ACC112 (cell line): ENCODE measurements around the gene GRIA4.
A peak's percentile ranks its signal among the peaks of the same experiment; 100 is the strongest.

Source experiments
- H2AFZ ChIP-seq: fragments of 200-600 bp; sonication (generic); one replicate; pipeline ENCODE4 v1.6.0; 2017; ENCODE audit warnings: antibody characterized with exemption, low read length; ENCODE audit not compliant: unreplicated experiment
- H3K27ac ChIP-seq: fragments of 200-600 bp; sonication (generic); 2 replicates; pipeline ENCODE4 v1.5.1; 2014; ENCODE audit warnings: low read depth, mild to moderate bottlenecking, antibody characterized with exemption, low read length, moderate library complexity
- H3K27me3 ChIP-seq: fragments of 200-600 bp; sonication (generic); 2 replicates; pipeline ENCODE4 v1.6.1; 2014; ENCODE audit warnings: mild to moderate bottlenecking, antibody characterized with exemption, low read length, moderate library complexity, mixed read lengths; ENCODE audit not compliant: insufficient read depth
- H3K36me3 ChIP-seq: fragments of 200-600 bp; sonication (generic); 2 replicates; pipeline ENCODE4 v1.6.1; 2016; ENCODE audit warnings: mild to moderate bottlenecking, antibody characterized with exemption, low read length, moderate library complexity, mixed read lengths; ENCODE audit not compliant: insufficient read depth
- H3K4me1 ChIP-seq: fragments of 200-600 bp; sonication (generic); one replicate; pipeline ENCODE4 v1.6.1; 2016; ENCODE audit warnings: low read length, mixed read lengths; ENCODE audit not compliant: insufficient read depth, unreplicated experiment, control insufficient read depth
- H3K4me3 ChIP-seq: fragments of 200-600 bp; sonication (generic); 2 replicates; pipeline ENCODE4 v1.5.1; 2014; ENCODE audit warnings: mild to moderate bottlenecking, low read depth, low read length
- H3K79me2 ChIP-seq: fragments of 200-600 bp; sonication (generic); one replicate; pipeline ENCODE4 v1.6.0; 2016; ENCODE audit warnings: low read length; ENCODE audit not compliant: control insufficient read depth, unreplicated experiment, insufficient read depth

Gene GRIA4

GRCh38 chr11:105609832-105610781, at the start of gene GRIA4:
GRIA4 (plus strand) TSS chr11:105610073; CDS start chr11:105610998, 925 bp downstream.
- H3K4me1 ChIP-seq = peaks cover 11% of the 10 kb centered on the region
- no peak within 1 kb of the TSS for H3K27ac ChIP-seq
- no peaks in the 10 kb centered on the region for H3K79me2 ChIP-seq
- H3K27me3 ChIP-seq = peaks cover 43% of the 10 kb centered on the region
- H2AFZ ChIP-seq = peak within 1 kb of the TSS; percentile 59
- no peaks in the 10 kb centered on the region for H3K36me3 ChIP-seq
- peak within 1 kb of the TSS; percentile 80 for H3K4me3 ChIP-seq

- no peaks in the 10 kb centered on the region for H3K79me2 ChIP-seq
- no peak overlapping the region for H3K4me3 ChIP-seq
- H3K36me3 ChIP-seq = no peaks in the 10 kb centered on the region
- H3K4me1 ChIP-seq = peaks cover 19% of the 10 kb centered on the region
- no peaks in the 10 kb centered on the region for H3K27me3 ChIP-seq
- H3K27ac ChIP-seq = no peak overlapping the region
- H2AFZ ChIP-seq = peak overlapping the region; percentile 45
These were observed 36.8 kb upstream of the GRIA4 start for GRCh38 chr11:105573091-105573490.

GRCh38 chr11:105574974-105575373, 34.9 kb upstream of the GRIA4 start:
- H3K4me1 ChIP-seq = peaks cover 19% of the 10 kb centered on the region
- no peak overlapping the region for H3K4me3 ChIP-seq
- no peak overlapping the region for H3K27ac ChIP-seq
- no peaks in the 10 kb centered on the region for H3K36me3 ChIP-seq
- no peaks in the 10 kb centered on the region for H3K27me3 ChIP-seq
- no peak overlapping the region for H2AFZ ChIP-seq
- H3K79me2 ChIP-seq = no peaks in the 10 kb centered on the region

- Histone ChIP-seq H3K27me3 (no peaks in the 10 kb centered on the region), H3K36me3 (no peaks in the 10 kb centered on the region), H3K79me2 (no peaks in the 10 kb centered on the region), H3K27ac (no peak overlapping the region), H2AFZ (no peak overlapping the region), H3K4me3 (no peak overlapping the region), H3K4me1 (peaks cover 19% of the 10 kb centered on the region)
These were observed 32.2 kb upstream of the GRIA4 start for GRCh38 chr11:105577641-105578040.

GRCh38 chr11:105579111-105579510, 30.8 kb upstream of the GRIA4 start:
- H2AFZ ChIP-seq = no peak overlapping the region
- H3K27ac ChIP-seq = no peak overlapping the region
- no peaks in the 10 kb centered on the region for H3K36me3 ChIP-seq
- no peaks in the 10 kb centered on the region for H3K79me2 ChIP-seq
- H3K4me1 ChIP-seq = peaks cover 15% of the 10 kb centered on the region
- H3K4me3 ChIP-seq = no peak overlapping the region
- no peaks in the 10 kb centered on the region for H3K27me3 ChIP-seq

- no peak overlapping the region for H3K4me3 ChIP-seq
- H2AFZ ChIP-seq = no peak overlapping the region
- no peaks in the 10 kb centered on the region for H3K36me3 ChIP-seq
- H3K27ac ChIP-seq = no peak overlapping the region
- H3K79me2 ChIP-seq = no peaks in the 10 kb centered on the region
- H3K27me3 ChIP-seq = no peaks in the 10 kb centered on the region
- peaks cover 4% of the 10 kb centered on the region for H3K4me1 ChIP-seq
These were observed 27.4 kb upstream of the GRIA4 start for GRCh38 chr11:105582497-105582896.

- no peak overlapping the region for H3K27ac ChIP-seq
- no peak overlapping the region for H3K4me3 ChIP-seq
- no peaks in the 10 kb centered on the region for H3K36me3 ChIP-seq
- H3K79me2 ChIP-seq = no peaks in the 10 kb centered on the region
- H2AFZ ChIP-seq = no peak overlapping the region
- H3K4me1 ChIP-seq = peaks cover 3% of the 10 kb centered on the region
- H3K27me3 ChIP-seq = no peaks in the 10 kb centered on the region
These were observed 21.9 kb upstream of the GRIA4 start for GRCh38 chr11:105588001-105588400.

GRCh38 chr11:105589346-105589745, 20.5 kb upstream of the GRIA4 start:
- Histone ChIP-seq H3K36me3 (no peaks in the 10 kb centered on the region), H3K4me1 (peaks cover 3% of the 10 kb centered on the region), H3K4me3 (no peak overlapping the region), H3K79me2 (no peaks in the 10 kb centered on the region), H3K27me3 (no peaks in the 10 kb centered on the region), H2AFZ (no peak overlapping the region), H3K27ac (no peak overlapping the region)

- Histone ChIP-seq H3K36me3 (no peaks in the 10 kb centered on the region), H3K4me3 (no peak overlapping the region), H2AFZ (no peak overlapping the region), H3K27ac (no peak overlapping the region), H3K4me1 (peaks cover 3% of the 10 kb centered on the region), H3K79me2 (no peaks in the 10 kb centered on the region), H3K27me3 (no peaks in the 10 kb centered on the region)
These were observed 17.8 kb upstream of the GRIA4 start for GRCh38 chr11:105592035-105592434.

GRCh38 chr11:105598371-105598770, 11.5 kb upstream of the GRIA4 start:
- Histone ChIP-seq H3K79me2 (no peaks in the 10 kb centered on the region), H3K36me3 (no peaks in the 10 kb centered on the region), H3K4me1 (no peaks in the 10 kb centered on the region), H3K4me3 (no peak overlapping the region), H3K27ac (no peak overlapping the region), H2AFZ (no peak overlapping the region), H3K27me3 (0 out of 2 replicates have a peak, but pooled peaks cover 3% of the 10 kb centered on the region)

GRCh38 chr11:105603156-105603555, 6.7 kb upstream of the GRIA4 start:
- H3K27me3 ChIP-seq = peaks cover 15% of the 10 kb centered on the region; the same call in 1 of the 2 replicates
- H3K27ac ChIP-seq = no peak overlapping the region
- H3K79me2 ChIP-seq = no peaks in the 10 kb centered on the region
- H3K36me3 ChIP-seq = no peaks in the 10 kb centered on the region
- no peak overlapping the region for H2AFZ ChIP-seq
- H3K4me1 ChIP-seq = no peaks in the 10 kb centered on the region
- H3K4me3 ChIP-seq = no peak overlapping the region
